GM12873 (cell line): ENCODE measurements around the gene AGPAT2.

ENCODE experiments used
- CTCF ChIP-seq: IDR thresholded peaks from 2 replicates; pipeline ENCODE4 v1.5.1; 2012; ENCODE audit warnings: low read depth, mild to moderate bottlenecking, moderate library complexity, low read length, control low read depth; ENCODE audit not compliant: insufficient read depth; ENCODE audit errors: missing control alignments

Gene AGPAT2

GRCh38 chr9:136693135-136693489 is 5.9 kb upstream of the AGPAT2 start:
- TF ChIP-seq CTCF: no peak

GRCh38 chr9:136692185-136693134 is 5.2 kb upstream of the AGPAT2 start:
- no peak for TF ChIP-seq CTCF

DNA sequence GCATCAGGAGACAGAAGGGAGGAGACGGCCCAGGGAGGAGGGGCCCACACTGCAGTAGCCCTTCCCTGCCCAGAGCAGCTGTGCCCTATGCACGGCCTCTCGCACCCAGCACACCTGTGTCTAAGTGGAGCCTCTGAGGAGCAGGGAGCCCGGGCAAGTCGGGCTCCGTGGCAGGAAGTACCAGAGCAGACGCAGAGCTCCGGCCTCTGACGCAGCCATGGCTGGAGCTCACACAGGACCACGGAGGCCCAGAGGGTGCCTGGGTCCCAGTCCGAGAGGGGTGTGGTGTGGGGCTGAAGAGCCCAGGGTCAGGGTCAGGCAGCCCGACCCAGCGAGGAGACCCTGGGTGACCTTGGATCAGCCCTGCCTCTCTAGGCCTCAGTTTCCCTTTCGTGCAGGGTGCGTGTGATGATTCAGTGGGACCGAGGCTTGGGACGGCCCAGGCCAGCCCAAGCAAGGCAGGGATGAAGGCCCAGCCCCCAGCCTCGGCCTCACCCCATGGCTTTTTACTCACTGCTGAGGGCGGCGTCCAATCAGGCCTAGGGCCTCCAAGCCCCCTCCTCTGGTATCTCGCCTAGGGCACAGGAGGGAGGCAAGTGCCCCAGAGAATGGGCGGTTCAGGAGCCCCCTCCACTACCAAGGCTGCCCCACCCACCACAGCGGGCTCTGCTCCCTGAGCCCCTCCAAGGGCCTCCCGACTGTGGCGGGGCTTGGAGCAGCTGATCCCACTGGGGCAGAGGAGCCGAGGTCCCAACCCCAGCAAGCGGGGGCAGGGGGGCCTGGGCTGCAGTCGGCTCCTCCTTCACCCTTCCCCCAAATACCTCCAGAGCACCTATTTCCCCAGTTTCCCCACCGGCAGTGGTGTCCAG is 4.3 kb upstream of the AGPAT2 start:
- TF ChIP-seq CTCF: no peak

GRCh38 chr9:136690806-136691261 is 3.6 kb upstream of the AGPAT2 start:
- no peak for TF ChIP-seq CTCF

GRCh38 chr9:136690104-136690805 is 3.0 kb upstream of the AGPAT2 start:
- TF ChIP-seq CTCF: no peak

- no peak for TF ChIP-seq CTCF
Measured at GRCh38 chr9:136689108-136689460, 1.8 kb upstream of the AGPAT2 start.
